GM10266 (cell line): ENCODE data around the gene ITGB1.

Experiments used
- DNase-seq: peaks from one replicate; pipeline ENCODE4 v3.0.0; 2012; ENCODE audit errors: extremely low spot score
- TF ChIP-seq, protein P1 (sequence below): IDR thresholded peaks from 2 replicates; pipeline ENCODE4 v1.5.1; 2012; ENCODE audit warnings: mild to moderate bottlenecking, low read depth; ENCODE audit not compliant: control insufficient read depth, insufficient read depth; ENCODE audit errors: missing control alignments

Gene ITGB1

DNA sequence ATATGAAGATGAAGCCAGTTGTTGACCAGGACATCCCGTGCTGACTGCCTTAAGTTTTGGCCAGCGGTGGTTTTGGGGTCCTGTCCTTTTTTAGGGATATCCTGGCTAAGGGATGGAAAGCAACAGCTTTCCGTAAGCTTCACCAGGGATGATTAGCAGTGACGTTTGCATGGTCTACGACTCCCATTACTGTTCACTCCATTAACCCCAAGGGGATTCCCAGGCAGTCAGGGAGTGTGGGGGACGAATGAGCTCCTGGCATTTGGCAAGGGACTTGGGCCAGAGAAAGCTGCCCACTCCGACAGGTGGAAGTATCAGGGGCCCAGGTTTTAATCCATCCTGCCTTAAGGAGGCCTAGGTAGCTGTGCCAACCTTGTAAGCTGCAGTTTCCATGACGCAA is 66.8 kb downstream of the ITGB1 start:
- TF ChIP-seq, protein P1, sequence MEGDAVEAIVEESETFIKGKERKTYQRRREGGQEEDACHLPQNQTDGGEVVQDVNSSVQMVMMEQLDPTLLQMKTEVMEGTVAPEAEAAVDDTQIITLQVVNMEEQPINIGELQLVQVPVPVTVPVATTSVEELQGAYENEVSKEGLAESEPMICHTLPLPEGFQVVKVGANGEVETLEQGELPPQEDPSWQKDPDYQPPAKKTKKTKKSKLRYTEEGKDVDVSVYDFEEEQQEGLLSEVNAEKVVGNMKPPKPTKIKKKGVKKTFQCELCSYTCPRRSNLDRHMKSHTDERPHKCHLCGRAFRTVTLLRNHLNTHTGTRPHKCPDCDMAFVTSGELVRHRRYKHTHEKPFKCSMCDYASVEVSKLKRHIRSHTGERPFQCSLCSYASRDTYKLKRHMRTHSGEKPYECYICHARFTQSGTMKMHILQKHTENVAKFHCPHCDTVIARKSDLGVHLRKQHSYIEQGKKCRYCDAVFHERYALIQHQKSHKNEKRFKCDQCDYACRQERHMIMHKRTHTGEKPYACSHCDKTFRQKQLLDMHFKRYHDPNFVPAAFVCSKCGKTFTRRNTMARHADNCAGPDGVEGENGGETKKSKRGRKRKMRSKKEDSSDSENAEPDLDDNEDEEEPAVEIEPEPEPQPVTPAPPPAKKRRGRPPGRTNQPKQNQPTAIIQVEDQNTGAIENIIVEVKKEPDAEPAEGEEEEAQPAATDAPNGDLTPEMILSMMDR: no peak
- no peak for DNase-seq

DNA sequence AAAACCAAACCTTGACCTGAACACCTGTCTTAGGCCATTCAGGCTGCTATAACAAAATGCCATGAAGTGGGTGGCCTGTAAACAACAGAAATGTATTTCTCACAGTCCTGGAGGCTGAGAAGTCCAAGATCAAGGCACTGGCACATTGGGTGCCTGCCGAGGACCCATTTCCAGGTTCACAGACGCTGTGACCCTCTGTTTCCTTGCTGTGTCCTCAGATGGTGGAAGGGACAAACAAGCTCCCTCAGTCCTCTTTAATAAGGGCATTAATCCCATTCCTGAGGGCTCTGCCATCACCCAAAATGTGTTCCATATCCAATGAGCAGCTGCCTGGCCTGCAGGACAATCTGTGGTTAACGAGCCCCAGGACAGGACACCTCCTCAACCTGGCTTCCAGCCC is 67.6 kb downstream of the ITGB1 start:
- no peak for DNase-seq
- TF ChIP-seq, protein P1: no peak

DNA sequence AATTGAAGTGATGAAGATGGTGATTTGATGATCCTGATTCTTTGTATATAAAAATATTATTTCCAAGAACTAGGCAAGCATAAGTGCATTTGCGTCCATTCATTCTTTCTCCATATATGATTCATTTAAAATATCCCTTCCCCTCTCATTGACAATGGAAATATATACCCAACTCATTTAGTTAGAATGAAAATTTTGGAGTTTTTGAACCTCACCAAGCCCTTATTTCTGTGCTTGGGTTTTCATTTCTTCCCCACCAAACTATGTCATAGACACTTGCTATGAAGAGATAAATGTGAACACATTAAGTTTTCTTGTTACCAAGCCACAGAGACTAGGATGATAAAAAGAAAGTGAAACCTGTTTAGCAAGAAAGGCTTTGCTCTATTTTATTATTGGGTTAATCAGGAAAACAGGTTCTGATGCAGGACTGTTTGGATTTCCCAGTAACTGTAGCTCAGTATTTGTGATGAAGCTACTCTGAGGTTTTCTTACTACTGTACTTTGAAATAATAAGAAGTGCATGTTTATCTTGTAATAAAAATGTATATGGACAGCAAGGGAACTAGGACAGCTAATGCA is 68.3 kb downstream of the ITGB1 start:
- no peak for DNase-seq
- TF ChIP-seq, protein P1: no peak

DNA sequence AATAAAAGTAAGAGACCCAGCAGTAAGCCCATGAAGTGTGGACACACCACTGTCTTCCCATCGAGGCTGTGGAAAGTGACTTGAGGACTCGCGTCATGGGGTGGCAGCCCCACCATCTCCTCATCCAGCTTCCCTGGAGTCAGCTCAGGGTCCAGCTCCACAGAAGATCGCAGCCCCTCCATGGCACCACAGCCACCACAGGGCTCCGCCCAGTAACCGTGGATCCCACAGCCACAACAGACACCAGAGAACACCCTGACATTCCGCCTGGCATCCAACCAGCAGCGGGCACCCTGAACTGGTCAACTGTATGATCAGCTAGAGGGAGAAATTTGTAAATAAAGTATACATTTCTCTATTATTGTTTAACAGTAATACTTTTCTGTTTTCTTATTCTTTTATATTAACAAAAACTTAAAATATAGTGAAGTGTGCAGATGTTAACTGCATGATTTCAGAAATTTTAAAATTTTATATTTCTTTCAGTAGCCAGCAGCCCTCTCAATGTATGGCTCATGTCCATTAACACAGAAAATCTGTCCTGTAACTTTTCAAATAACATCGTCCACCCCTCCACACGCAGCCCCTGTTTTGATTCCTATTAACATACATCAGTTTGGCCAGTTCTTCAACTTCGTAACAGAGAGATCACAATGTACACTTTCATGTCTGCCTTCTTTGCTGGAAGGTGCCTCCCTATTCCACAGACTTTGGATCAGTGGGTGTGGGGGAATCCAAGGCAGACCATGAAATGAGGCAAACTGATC is 69.7 kb downstream of the ITGB1 start:
- TF ChIP-seq, protein P1: no peak

DNA sequence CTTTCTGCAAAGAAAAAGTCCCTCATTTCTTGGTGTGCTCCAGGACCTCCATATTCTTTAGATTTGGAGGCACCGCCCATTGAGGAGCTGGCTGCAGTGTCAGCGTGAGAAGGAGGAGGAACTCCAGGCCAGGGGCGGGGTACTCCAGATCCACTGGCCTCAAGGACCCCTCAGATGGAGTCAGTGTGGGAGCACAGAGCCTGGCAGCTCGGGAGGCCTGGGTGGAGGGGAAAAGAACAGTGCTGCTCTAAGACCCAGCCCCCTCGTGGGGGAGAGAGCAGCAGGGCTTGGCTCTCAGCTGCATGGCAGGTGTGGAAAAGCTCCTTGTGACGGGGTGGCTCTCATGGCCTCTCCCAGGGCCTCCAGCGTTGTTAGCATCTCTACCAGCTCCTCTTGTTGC is 70.5 kb downstream of the ITGB1 start:
- DNase-seq: no peak
- TF ChIP-seq, protein P1: no peak

More for the DNA sequence above, 69.7 kb downstream of the ITGB1 start:
- no peak for DNase-seq

DNA sequence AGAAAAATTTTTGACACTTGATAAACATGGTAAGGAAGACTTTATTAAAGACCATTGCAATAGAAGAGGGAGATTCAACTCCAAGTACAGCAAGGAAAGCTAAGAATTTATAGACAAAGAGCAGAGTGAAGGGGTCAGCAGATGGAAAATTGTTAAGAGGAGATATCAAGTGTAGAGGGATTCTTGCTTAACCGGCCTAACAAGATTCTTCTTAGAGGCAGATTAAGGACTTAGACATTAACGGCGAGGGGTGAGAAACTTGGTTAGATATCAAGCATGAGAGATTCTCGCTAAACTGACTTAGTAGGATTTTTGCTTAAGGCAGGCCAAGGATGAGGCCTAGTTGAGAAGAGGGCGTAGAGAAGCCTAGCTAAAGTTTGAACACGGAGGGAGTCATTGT is 76.0 kb downstream of the ITGB1 start:
- no peak for DNase-seq
- TF ChIP-seq, protein P1: no peak

DNA sequence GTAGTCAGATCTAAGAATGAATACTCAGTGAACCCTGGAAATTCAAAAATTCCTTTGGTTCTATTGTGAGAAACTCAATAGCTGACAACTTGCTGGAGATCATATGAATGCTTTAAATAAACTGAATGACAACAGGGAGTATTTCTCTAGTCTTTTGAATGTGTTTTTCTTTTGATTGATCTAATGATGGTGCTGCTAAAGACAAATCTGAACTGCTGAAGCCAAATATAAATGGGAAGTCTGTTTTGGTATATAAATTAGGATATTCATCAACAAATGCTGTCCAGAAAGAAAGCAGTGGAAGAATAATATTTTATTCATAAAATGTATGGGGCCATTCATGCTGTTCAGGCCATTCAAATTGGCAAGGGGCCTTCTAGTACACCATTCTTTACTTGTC is 79.4 kb downstream of the ITGB1 start:
- TF ChIP-seq, protein P1: no peak
- DNase-seq: no peak
